DMS 273 treated with DMSO at 0.1 percent for 48 hours (cell line): ENCODE data around the gene AP1S3.
"Not testable (repeated sequence)": the region's sequence is repeated elsewhere in the genome, so short reads cannot be mapped to it uniquely, and the experiment has no call there.

Experiments used
- DNase-seq: peaks from one replicate; lab custom pipeline; 2025; lab: John Stamatoyannopoulos, UW

AP1S3 gene

DNA sequence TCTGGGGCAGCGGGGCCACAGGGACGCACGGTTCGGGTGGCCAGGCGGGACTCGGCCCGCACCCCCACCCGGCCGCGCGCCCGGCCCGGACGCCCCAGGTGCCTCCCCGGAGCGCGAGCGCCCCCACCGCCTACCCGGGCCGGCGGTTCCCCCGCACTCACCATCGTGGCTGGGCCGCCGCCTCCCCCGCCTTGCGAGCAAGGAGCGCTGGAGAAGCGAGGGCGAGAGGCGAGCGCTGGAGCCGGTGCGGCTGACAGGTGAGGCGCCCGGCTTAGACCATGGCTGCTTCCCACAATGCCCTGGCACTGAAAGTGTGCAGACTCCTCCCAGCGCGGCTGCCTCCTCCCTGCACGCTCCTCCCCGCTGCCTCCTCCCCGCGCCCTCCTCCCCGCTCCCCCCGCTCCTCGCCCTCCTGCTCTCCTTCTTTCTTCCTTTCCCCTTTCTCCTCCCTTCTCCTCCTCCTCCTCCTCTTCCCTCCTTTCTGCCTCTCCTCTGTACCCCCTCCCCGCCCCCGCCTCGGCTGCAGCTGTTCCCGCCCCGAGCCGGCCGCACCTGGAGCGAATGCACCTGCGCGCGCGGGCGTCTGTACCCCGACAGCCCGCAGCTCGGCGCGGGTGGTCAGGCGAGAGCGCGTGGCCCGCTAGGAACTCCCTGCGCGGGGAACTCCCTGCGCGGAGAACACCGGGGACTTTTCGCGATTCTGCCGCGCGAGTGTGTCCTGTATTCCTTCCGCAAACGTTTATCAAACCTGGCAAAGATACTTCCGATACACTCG, at the start of gene AP1S3:
TSS of gene AP1S3 (minus strand) at position 296 of the 775 bp plus-strand sequence. CDS start at position 164, 132 bp downstream.
- peak; percentile 12 for DNase-seq

DNA sequence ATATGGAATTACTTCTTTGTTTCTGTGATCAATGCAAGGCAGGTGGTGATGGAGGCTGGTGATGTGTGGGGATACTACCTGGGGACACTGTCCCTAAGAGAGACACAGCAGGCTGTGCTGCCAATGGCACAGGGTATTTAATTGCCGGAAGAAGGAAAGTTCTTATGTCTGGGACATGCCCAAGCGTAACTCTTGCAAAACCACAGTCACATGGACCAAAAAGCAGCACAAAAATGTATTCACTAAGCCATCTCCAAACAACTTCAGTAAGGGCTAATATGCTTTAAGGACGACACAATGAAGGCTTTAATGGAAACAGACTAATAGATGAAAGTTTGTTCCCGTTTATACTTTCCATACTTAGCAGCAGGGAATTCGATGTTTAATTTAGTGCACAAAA, 49.7 kb upstream of the AP1S3 start:
- no peak for DNase-seq

DNA sequence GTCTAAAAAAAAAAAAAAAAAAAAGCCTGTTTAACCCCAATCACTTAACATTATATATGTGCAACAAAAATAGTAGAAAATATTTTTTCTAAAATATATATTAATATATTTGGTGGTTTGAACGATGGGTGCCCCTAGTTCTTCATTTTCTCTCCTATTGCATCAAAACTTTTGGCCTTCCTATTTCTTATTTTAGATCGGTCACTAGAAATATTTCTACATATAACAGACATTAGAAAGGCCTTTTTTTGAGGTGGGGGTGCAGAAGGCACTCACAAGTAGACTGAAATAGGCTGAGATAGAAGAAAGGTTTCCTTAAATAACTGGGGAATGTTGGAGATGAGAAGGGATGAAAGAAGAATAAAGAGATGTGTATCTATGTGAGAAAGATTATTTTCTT, 49.3 kb upstream of the AP1S3 start:
- no peak for DNase-seq

DNA sequence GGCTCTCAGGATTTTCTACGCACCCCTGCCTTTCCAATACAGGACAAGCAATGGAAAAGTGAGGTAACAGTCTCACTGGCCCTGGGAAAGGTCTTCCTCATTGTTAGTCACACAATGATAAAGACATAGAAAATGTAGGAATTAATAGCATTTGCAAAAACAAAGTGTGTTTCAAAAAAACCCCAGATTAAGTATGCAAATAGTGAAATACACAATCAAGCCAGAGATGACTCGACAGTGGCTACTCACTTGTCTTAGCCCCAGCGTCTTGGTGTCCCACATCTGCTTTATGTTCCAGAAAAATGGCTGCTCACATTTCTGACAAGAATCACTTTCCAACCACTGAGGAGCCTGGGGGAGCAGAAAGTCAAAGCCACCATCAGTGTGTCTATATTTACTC, 47.0 kb upstream of the AP1S3 start:
- DNase-seq, result no peak

DNA sequence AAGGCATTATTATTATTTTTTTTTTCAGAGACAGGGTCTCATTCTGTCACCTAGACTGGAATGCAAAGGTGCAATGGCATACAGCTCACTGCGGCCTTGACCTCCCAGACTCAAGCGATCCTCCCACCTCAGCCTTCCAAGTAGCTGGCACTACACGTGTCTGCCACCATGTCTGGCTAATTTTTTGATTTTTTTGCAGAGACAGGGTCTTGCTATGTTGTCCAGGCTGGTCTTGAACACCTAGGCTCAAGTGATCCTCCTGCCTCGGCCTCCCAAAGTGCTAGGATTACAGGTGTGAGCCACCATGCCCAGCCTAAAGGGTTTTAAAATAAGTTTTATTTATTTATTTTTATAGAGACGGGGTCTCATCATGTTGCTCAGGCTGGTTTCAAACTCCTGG, 45.3 kb upstream of the AP1S3 start:
- no peak for DNase-seq

DNA sequence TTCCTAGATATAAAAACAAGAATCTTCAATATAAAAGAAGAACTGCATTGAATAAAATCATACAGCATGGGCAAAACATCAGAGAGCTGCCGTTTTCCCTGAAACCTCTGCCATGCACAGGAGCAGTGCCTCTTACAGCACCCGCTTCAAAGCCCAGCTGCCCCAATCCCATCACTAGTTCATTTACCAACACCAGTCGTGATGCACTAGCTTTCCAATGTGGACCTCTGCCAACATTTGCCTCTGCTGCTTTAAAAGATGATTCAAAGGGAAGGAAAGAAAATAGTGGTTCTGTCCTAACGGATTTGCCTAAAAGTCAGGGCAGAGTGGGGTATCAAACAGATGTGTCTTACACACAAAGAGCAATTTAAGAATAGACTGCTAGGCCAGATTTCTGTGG, 43.4 kb upstream of the AP1S3 start:
- no peak for DNase-seq

DNA sequence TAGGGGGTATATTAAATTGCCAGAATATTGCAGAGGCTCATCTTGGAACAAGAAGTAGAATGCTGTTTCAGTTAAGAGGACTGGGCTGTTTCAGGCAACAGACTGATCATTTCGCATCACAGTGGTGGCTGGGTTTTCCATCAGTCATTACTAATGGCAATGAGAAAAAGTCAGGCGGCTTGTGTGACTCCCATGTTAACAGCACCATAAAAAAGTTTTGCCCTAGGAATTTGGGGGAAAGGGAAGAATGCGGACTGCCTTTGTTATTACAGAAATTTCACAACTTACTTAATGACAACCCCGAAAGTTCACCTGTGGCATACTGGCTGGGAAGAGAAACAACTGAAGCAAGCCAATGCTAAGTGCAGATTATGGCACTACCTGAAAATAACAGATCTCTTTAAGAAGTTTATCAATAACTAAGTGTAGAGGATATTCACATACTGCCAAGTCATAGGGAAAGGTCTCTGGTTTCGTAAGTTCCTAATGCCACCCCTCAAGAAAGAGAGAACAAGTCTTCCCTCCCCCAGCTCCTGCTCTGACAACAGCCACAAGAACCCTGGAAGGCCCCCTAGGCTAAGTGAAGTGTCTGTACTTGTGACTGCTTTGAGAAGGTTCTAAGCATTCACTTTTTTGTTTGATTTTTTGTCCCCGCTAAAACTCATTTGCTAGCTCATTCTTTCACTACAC, 40.5 kb upstream of the AP1S3 start:
- no peak for DNase-seq

DNA sequence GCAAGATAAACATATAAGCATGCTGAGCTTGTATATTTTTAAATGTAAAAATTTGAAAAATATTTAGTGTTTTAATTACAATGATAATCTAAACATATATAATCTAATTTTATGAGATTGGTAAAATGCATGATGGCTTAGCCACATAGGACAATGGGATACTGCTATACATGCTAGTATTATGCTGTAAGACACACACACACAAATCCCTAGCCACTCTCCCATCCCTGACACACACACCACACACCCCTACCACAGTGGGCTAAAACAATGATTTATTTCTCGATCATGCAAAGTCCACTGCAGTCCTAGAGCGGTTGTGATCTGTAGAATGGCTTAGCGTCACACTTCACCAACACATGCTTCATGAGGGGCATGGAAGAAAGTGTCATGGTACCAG, 36.3 kb upstream of the AP1S3 start:
- no peak for DNase-seq

DNA sequence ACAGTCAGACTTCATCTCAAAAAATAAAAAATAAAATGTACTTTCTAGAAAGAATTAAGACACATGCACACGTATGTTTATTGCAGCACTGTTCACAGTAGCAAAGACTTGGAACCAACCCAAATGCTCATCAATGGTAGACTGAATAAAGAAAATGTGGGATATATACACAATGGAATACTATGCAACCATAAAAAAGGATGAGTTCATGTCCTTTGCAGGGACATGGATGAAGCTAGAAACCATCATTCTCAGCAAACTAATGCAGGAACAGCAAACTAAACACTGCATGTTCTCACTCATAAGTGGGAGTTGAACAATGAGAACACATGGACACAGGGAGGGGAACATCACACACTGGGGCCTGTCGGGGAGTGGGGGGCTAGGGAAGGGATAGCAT, 35.4 kb upstream of the AP1S3 start:
- not testable (repeated sequence) for DNase-seq

DNA sequence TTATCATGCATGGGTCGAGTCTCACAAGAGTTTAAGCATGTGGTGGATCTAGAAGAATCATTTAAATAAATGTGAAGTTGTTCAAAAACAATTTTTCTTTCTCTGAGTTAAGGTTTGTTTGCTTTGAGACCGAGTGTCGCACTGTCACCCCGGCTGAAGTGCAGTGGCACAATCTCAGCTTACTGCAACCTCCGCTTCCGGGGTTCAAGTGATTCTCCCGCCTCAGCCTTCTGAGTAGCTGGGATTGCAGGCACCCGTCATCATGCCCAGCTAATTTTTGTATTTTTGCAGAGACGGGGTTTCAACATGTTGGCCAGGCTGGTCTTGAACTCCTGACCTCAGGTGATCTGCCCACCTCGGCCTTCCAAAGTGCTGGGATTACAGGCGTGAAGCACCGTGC, 34.3 kb upstream of the AP1S3 start:
- DNase-seq, result not testable (repeated sequence)

DNA sequence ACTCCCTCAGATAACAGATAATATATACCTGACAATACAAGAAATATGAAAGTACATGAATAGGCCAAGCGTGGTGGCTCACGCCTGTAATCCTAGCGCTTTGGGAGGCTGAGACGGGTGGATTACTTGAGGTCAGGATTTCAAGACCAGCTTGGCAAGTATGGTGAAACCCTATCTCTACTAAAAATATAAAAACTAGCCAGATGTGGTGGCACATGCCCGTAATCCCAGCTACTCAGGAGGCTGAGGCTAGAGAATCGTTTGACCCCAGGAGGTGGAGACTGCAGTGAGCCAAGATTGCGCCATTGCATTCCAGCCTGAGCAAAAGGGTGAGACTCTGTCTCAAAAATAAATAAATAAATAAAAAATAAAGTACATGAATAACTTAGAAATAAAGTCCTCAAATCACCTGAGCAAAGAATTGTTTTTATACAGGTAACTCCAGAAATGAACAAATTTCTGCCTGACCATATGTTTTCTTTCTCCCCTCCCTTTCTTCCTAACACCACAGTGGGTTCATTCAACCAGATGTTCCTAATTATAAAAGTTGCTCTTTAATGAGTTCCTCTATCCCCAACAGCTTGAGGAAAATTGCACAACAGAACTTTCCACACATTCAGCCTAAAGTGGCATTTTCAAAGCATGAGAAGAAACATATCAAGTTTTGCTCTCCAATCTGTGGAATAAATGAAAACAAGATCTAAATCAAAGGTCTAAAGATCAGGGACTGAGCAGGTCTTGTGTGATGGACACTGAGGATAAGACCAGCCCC, 33.6 kb upstream of the AP1S3 start:
- DNase-seq, result peak; percentile 75

DNA sequence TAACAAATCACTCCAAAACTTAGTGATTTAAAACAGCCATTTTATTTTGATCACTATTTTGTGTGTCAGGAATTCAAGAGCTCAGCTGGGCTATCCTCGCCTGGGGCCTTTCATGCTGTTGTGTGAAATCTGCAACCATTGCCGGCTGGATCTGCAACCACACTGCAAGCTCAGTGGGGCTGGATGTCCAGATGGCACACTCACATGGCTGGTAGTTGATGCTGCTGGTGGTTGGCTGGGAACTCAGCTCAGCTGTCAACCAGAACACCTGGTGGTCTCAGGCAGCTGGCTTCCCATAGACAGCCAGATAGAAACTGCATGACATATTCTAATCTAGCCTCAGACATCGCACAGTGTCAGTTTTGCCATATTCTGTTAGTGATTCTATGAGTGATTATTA, 30.6 kb upstream of the AP1S3 start:
- peak; percentile 95 for DNase-seq

DNA sequence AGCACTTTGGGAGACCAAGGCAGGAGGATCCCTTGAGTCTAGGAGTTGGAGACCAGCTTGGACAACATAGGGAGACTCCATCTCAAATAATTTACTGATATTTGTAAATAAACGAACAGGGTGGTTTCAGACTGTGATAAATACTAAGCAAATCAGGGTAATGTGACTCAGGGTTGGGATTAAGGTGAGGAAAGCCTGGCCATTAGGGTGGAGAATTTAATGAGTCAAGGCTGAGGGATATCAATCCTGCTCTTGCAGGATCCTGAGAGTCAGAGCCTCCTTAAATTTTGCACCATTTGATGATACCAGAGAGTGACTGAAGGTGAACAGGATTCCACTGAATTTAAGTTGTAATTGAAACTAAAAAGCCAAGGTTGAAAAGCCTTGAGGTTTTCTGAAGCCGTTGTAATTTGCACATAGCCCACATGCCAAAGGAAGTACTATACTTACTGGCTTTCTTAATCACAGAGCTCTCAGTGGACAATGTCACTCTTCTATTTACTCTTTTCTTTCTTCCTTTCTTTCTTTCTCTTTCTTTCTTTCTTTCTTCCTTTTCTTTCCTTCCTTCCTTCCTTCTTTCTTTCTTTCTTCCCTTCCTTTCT, 28.6 kb upstream of the AP1S3 start:
- DNase-seq, result no peak

DNA sequence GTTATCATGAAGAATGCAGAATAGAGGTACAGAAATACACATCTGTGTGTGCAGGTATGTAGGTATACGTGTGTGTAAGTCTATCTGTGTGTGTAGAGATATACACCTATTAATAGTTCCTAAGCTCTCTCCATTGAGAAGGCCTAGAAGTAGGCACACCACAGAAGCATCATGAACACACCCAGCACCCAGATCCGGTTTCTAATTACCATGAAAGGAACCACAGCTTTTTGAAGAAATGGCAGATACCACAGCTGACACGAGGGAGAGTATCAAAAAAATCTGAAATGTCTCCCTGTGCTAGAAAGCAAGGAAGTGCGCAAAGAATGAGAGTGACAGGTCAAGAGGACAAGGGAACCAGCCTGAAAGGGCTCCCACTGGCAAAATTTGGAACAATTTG, 27.7 kb upstream of the AP1S3 start:
- DNase-seq, result no peak

DNA sequence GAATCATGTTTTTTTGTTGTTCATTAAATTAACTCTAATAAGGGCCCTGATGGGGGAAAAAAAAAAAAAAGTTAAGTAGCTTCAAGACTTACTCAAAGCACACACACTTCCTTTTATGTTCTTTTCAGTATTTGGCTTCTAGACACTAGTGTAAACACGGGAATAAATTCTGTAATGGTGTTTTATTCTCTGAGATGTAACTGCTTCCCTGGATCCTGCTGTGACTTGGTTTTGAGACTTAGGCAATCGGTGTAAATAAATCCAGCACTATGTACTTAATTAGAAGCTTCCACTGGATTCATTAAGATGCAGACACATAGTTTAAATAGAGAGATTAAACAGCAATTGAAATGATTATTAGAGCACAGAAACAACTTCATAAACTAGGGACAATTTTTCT, 26.1 kb upstream of the AP1S3 start:
- no peak for DNase-seq

DNA sequence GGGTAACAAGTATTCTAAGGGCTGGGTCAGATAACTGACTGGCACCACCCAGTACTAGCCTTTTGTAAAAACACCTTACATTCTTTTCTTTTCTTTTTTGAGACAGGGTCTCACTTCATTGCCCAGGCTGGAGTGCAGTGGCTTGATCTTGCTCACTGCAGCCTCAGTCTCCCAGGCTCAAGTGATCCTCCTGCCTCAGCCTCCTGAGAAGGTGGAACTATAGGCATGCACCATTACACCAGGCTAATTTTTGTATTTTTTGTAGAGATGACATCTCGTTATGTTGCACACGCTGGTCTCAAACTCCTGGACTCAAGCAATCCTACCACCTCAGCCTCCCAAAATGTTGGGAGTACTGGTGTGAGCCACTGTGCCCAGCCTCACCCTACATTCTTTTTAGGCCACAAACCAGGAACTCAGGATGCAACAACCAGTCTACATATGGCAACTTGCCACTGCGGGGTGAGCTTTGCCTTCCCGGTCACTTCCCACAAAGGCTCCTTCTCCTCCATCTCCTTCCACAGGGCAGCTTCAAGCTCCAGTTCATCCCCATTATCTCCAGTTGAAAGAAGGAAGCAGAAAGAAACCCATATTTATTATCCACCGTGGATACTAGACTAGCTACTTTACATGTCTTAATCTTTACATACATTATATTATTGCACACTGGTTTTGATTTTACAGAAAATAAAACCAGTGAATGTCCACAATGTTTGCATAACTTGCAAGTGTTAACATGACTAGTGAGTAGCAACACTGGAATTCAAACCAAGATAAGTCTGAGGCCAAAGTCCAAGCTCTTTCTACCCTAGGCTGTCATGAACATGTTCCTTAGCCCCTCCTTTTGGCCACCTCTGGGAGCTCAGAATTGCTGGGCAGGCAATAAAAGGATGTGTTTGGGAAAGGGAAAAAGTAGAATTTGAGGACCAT, 23.7 kb upstream of the AP1S3 start:
- no peak for DNase-seq

DNA sequence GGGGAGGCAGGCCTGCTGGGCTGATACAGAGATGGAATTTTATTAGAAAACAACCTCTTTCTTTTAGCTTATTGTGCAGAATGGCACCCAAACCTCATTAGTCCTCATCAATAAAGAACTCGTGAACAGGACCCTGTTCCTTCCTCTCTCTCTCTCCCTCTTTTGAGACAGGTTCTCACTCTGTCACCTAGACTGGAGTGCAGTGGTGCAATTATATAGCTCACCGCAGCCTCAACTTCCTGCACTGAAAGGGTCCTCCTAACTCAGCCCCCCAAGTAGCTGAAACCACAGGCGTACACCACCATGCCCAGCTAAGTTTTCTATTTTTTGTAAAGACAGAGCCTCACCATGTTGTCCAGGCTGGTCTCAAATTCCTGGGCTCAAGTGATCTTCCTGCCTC, 21.7 kb upstream of the AP1S3 start:
- no peak for DNase-seq

DNA sequence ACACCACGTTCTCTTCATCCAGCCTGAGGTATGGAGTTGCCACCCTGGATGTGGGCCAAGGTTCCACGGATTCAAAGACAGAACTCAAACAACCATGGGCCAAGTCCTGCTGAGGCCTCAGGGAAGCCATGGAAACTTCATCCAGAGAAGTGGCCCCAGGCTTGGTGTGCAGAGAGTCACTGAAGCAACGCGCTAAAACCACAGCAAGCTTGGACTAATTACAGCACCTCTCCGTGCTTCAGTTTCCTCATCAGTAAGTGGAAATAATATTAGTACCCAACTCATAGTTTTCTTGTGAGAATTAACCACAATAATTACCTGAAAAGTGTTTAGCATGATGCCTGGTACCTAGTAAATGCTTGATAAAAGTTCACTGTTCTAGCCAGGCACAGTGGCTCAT, 19.2 kb upstream of the AP1S3 start:
- DNase-seq, result no peak

DNA sequence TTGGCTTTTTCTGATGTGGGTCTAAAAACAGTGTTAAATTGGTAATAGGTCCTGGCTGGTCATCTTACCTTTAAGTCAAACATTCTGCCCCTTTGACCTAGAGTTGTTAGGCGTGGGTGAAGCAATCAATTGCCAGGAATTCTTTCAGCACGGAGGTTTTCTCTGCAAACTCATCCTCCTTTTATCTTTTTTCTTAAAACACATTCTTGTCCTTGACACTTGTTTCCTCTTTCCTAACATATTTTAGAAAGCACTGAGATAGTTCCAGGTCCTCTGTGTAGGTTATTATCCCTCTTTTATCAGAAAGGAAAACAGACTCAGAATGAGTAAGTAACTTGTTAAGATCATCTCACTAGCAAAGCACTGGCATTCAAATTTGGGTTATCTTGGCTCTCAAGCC, 18.6 kb upstream of the AP1S3 start:
- DNase-seq, result no peak

DNA sequence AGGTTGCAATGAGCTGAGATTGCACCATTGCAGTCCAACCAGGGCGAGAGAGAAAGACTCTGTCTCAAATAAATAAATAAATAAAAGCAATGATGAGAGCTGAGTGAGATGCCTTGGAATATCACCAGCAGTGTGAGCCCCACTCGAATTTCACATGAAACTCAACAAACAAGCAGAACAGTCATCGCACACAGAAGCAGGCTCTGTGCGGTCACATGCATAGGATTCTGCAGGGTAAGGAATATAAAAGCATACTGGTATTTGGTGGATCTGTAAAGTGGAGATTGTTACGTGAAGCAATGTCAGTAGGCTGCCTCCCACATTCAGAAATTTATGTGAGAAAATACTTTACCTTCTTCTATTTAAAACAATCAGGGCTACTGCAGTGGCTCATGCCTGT, 18.0 kb upstream of the AP1S3 start:
- no peak for DNase-seq

DNA sequence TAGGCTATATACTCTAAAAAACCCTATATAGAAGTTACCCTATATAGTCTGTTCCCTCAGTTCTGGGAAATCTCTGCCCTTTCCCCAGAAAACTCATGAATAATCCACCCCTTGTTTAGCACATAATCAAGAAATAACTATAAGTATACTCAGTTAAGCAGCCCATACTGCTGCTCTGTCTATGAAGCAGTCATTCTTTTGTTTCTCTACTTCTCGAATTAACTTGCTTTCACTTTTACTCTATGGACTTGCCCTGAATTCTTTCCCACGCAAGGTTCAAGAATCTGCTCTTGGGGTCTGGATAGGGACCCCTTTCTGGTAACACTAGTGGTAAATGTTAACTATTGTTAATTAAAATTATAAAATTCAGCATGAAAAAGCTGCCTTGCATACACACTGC, 17.4 kb upstream of the AP1S3 start:
- no peak for DNase-seq
